OCI-LY1 (cell line): ENCODE results near the gene DYNLL2.

Source experiments
- H2AFZ ChIP-seq: fragments of 200-600 bp; sonication (generic), shearing (Covaris generic); 2 replicates; pipeline ENCODE4 v1.6.0; 2014; ENCODE audit warnings: antibody characterized with exemption, mild to moderate bottlenecking, low read length
- H3F3A ChIP-seq: fragments of 200-600 bp; sonication (generic), shearing (Covaris generic); 2 replicates; pipeline ENCODE4 v1.6.0; 2014; ENCODE audit warnings: mild to moderate bottlenecking, antibody characterized with exemption, low read length, moderate library complexity; ENCODE audit not compliant: insufficient read depth
- H3K27ac ChIP-seq: fragments of 200-600 bp; sonication (generic); 2 replicates; pipeline ENCODE4 v1.5.1; 2014; ENCODE audit warnings: low read length, mixed run types, mild to moderate bottlenecking, low read depth; ENCODE audit not compliant: poor library complexity, severe bottlenecking
- H3K27me3 ChIP-seq: fragments of 200-600 bp; sonication (generic); 2 replicates; pipeline ENCODE4 v1.6.0; 2014; ENCODE audit warnings: antibody characterized with exemption, mild to moderate bottlenecking, low read length, moderate library complexity; ENCODE audit not compliant: insufficient read depth
- H3K36me3 ChIP-seq: fragments of 200-600 bp; sonication (generic); 2 replicates; pipeline ENCODE4 v1.6.1; 2014; ENCODE audit warnings: mild to moderate bottlenecking, antibody characterized with exemption, low read length, moderate library complexity, mixed read lengths; ENCODE audit not compliant: insufficient read depth
- H3K4me1 ChIP-seq: fragments of 200-600 bp; sonication (generic); 2 replicates; pipeline ENCODE4 v1.5.1; 2014; ENCODE audit warnings: mild to moderate bottlenecking, low read length, moderate library complexity; ENCODE audit not compliant: insufficient read depth, severe bottlenecking
- H3K4me2 ChIP-seq: fragments of 200-600 bp; sonication (generic), shearing (Covaris generic); 2 replicates; pipeline ENCODE4 v1.6.1; 2014; ENCODE audit warnings: low read length
- H3K4me3 ChIP-seq: fragments of 200-600 bp; sonication (generic); 2 replicates; pipeline ENCODE4 v1.5.1; 2014; ENCODE audit warnings: low read length, low read depth, mild to moderate bottlenecking, mixed read lengths; ENCODE audit not compliant: poor library complexity, severe bottlenecking
- H3K79me2 ChIP-seq: fragments of 200-600 bp; shearing (Covaris generic); 2 replicates; pipeline ENCODE4 v1.6.1; 2016; ENCODE audit warnings: mixed run types, low read length, mixed read lengths; ENCODE audit not compliant: insufficient read depth
- H3K9ac ChIP-seq: fragments of 200-600 bp; sonication (generic), shearing (Covaris generic); 2 replicates; pipeline ENCODE4 v1.6.1; 2014; ENCODE audit warnings: mild to moderate bottlenecking, low read length, mixed read lengths
- H3K9me2 ChIP-seq: fragments of 200-600 bp; sonication (generic), shearing (Covaris generic); 2 replicates; pipeline ENCODE4 v1.6.1; 2014; ENCODE audit warnings: low read depth, mild to moderate bottlenecking, low read length, mixed read lengths
- H3K9me3 ChIP-seq: fragments of 200-600 bp; shearing (Covaris generic); 2 replicates; pipeline ENCODE4 v1.6.1; 2014; ENCODE audit warnings: low read length, mixed read lengths
- H4K20me1 ChIP-seq: fragments of 200-600 bp; sonication (generic), shearing (Covaris generic); 2 replicates; pipeline ENCODE4 v1.6.0; 2016; ENCODE audit warnings: mild to moderate bottlenecking, low read length; ENCODE audit not compliant: insufficient read depth
- CTCF ChIP-seq: fragments of 200-600 bp; sonication (generic), shearing (Covaris generic); IDR thresholded peaks from 2 replicates; pipeline ENCODE4 v1.5.1; 2017; ENCODE audit warnings: mild to moderate bottlenecking, antibody characterized with exemption, low read length, moderate library complexity, mixed read lengths
- EZH2 ChIP-seq: fragments of 200-600 bp; sonication (generic), shearing (Covaris generic); IDR thresholded peaks from 2 replicates; pipeline ENCODE4 v1.8.0; 2017; ENCODE audit warnings: borderline replicate concordance, mixed run types, mild to moderate bottlenecking, antibody characterized with exemption, low read length, moderate library complexity, mixed read lengths

Gene DYNLL2

GRCh38 chr17:58054641-58055040 is 28.6 kb upstream of the DYNLL2 start:
- H3K9me2 ChIP-seq = no peaks in the 10 kb centered on the region
- H3K9ac ChIP-seq = no peak overlapping the region
- no peak for TF ChIP-seq EZH2
- H3K27ac ChIP-seq = no peak overlapping the region
- no peaks in the 10 kb centered on the region for H3F3A ChIP-seq
- H4K20me1 ChIP-seq = no peaks in the 10 kb centered on the region
- H3K9me3 ChIP-seq = no peaks in the 10 kb centered on the region
- no peak overlapping the region for H3K4me2 ChIP-seq
- no peaks in the 10 kb centered on the region for H3K4me1 ChIP-seq
- H3K4me3 ChIP-seq = no peak overlapping the region
- H3K27me3 ChIP-seq = no peaks in the 10 kb centered on the region
- H3K79me2 ChIP-seq = no peaks in the 10 kb centered on the region
- no peak overlapping the region for H2AFZ ChIP-seq
- no peaks in the 10 kb centered on the region for H3K36me3 ChIP-seq

- Histone ChIP-seq H3K36me3 (no peaks in the 10 kb centered on the region), H3F3A (no peaks in the 10 kb centered on the region), H3K9ac (no peak overlapping the region), H3K27me3 (peaks cover 7% of the 10 kb centered on the region; the same call in 1 of the 2 replicates), H3K4me3 (no peak overlapping the region), H2AFZ (no peak overlapping the region), H3K9me2 (no peaks in the 10 kb centered on the region), H3K79me2 (no peaks in the 10 kb centered on the region), H3K4me1 (no peaks in the 10 kb centered on the region), H4K20me1 (no peaks in the 10 kb centered on the region), H3K4me2 (no peak overlapping the region), H3K27ac (no peak overlapping the region), H3K9me3 (no peaks in the 10 kb centered on the region)
- TF ChIP-seq EZH2 (no peak), CTCF (no peak)
Measured at GRCh38 chr17:58056476-58056875, 26.7 kb upstream of the DYNLL2 start.

GRCh38 chr17:58059141-58059540 is 24.1 kb upstream of the DYNLL2 start:
- Histone ChIP-seq H3K9ac (no peak overlapping the region), H3K27me3 (peaks cover 7% of the 10 kb centered on the region; the same call in 1 of the 2 replicates), H3K36me3 (no peaks in the 10 kb centered on the region), H3K9me3 (no peaks in the 10 kb centered on the region), H3K4me2 (no peak overlapping the region), H3K79me2 (no peaks in the 10 kb centered on the region), H3K4me3 (no peak overlapping the region), H3K9me2 (no peaks in the 10 kb centered on the region), H2AFZ (no peak overlapping the region), H4K20me1 (no peaks in the 10 kb centered on the region), H3K4me1 (no peaks in the 10 kb centered on the region), H3F3A (no peaks in the 10 kb centered on the region), H3K27ac (no peak overlapping the region)
- TF ChIP-seq EZH2 (no peak), CTCF (no peak)

- Histone ChIP-seq H2AFZ (no peak overlapping the region), H3K79me2 (no peaks in the 10 kb centered on the region), H3F3A (no peaks in the 10 kb centered on the region), H3K36me3 (no peaks in the 10 kb centered on the region), H4K20me1 (no peaks in the 10 kb centered on the region), H3K4me1 (no peaks in the 10 kb centered on the region), H3K9ac (no peak overlapping the region), H3K27ac (no peak overlapping the region), H3K27me3 (peaks cover 7% of the 10 kb centered on the region; the same call in 1 of the 2 replicates), H3K4me2 (no peak overlapping the region), H3K9me3 (no peaks in the 10 kb centered on the region), H3K4me3 (no peak overlapping the region), H3K9me2 (no peaks in the 10 kb centered on the region)
- TF ChIP-seq CTCF (no peak), EZH2 (no peak)
Measured at GRCh38 chr17:58060596-58061191, 22.5 kb upstream of the DYNLL2 start.
